SK-N-SH (cell line): ENCODE data around the gene LIN7C. TPM values are rescaled to one million over a fixed set of nuclear protein-coding genes. Genes with fewer than 3 reads are reported as not detected.
A peak's percentile ranks its signal among the peaks of the same experiment; 100 is the strongest.

Source experiments
- CTCF ChIA-PET: fragments of 300-600, 350-600 bp; formaldehyde crosslinking; extraction: SDS; loops from one replicate; lab custom pipeline; 2021; lab: Yijun Ruan, JAX
- POLR2A ChIA-PET: fragments of 350-600 bp; sonication (Branson Sonifier 250); formaldehyde crosslinking; extraction: SDS; loops from one replicate; lab custom pipeline; 2020; ENCODE audit warnings: antibody characterized with exemption, inconsistent platforms; lab: Yijun Ruan, JAX
- DNase-seq: peaks from one replicate; pipeline ENCODE4 v3.0.0; 2012
- H2AFZ ChIP-seq: fragments of 200-600 bp; sonication (generic); 2 replicates; pipeline ENCODE4 v1.8.1; 2016; ENCODE audit warnings: antibody characterized with exemption, mild to moderate bottlenecking, low read depth
- H3F3A ChIP-seq: fragments of 200-600 bp; sonication (generic); replicated peaks from 2 replicates; pipeline ENCODE3; 2016; ENCODE audit warnings: antibody characterized with exemption, mild to moderate bottlenecking; ENCODE audit not compliant: insufficient read depth
- H3K27ac ChIP-seq, 2 experiments: fragments of 200-500 bp in 1 of 2; fragments of 200-600 bp in 1 of 2; sonication (Bioruptor generic) in 1 of 2; sonication (generic), shearing (Covaris generic) in 1 of 2; 2 replicates each; pipeline versions ENCODE4 v1.5.1 to v1.6.1; 2014 to 2016; ENCODE audit warnings: low read depth in 2 of 2, inconsistent platforms in 1 of 2, low read length in 1 of 2, mild to moderate bottlenecking in 1 of 2, mixed read lengths in 1 of 2
- H3K27me3 ChIP-seq: fragments of 200-600 bp; sonication (generic), shearing (Covaris generic); 2 replicates; pipeline ENCODE4 v1.6.1; 2016; ENCODE audit warnings: mixed run types; ENCODE audit not compliant: insufficient read depth
- H3K36me3 ChIP-seq, 2 experiments: fragments of 200-500 bp in 1 of 2; fragments of 200-600 bp in 1 of 2; sonication (Bioruptor generic) in 1 of 2; sonication (generic) in 1 of 2; replicated peaks in 1 of 2; 2 replicates each; pipeline versions ENCODE3 to v1.5.1; 2014 to 2016; ENCODE audit warnings: low read length in 1 of 2, mild to moderate bottlenecking in 1 of 2; ENCODE audit not compliant: insufficient read depth in 2 of 2, control insufficient read depth in 1 of 2
- H3K4me1 ChIP-seq, 2 experiments: fragments of 200-500 bp in 1 of 2; fragments of 200-600 bp in 1 of 2; sonication (Bioruptor generic) in 1 of 2; sonication (generic), shearing (Covaris generic) in 1 of 2; 2 replicates each; pipeline versions ENCODE4 v1.5.1 to v1.6.1; 2014 to 2016; ENCODE audit warnings: low read depth in 1 of 2, low read length in 1 of 2, mixed run types in 1 of 2; ENCODE audit not compliant: insufficient read depth in 2 of 2, control insufficient read depth in 1 of 2
- H3K4me2 ChIP-seq: fragments of 200-600 bp; sonication (generic), shearing (Covaris generic); 2 replicates; pipeline ENCODE4 v1.6.1; 2017; ENCODE audit warnings: mixed run types
- H3K4me3 ChIP-seq, 2 experiments: fragments of 200-500 bp in 1 of 2; fragments of 200-600 bp in 1 of 2; sonication (Bioruptor generic) in 1 of 2; sonication (generic), shearing (Covaris generic) in 1 of 2; 2 replicates each; pipeline versions ENCODE4 v1.5.1 to v1.8.1; 2014 to 2016; ENCODE audit warnings: low read depth in 2 of 2, inconsistent platforms in 1 of 2, low read length in 1 of 2, mild to moderate bottlenecking in 1 of 2, mixed read lengths in 1 of 2, moderate library complexity in 1 of 2
- H3K79me2 ChIP-seq: fragments of 200-600 bp; sonication (generic); 2 replicates; pipeline ENCODE4 v1.8.1; 2017; ENCODE audit warnings: mild to moderate bottlenecking; ENCODE audit not compliant: insufficient read depth
- H3K9ac ChIP-seq: fragments of 200-600 bp; sonication (generic); 2 replicates; pipeline ENCODE4 v1.6.1; 2017; ENCODE audit warnings: mixed run types
- H3K9me2 ChIP-seq: fragments of 200-600 bp; sonication (generic); 2 replicates; pipeline ENCODE4 v1.6.1; 2017; ENCODE audit warnings: mixed run types
- H3K9me3 ChIP-seq: fragments of 200-600 bp; sonication (generic); 2 replicates; pipeline ENCODE4 v1.6.1; 2017; ENCODE audit warnings: mixed run types, mild to moderate bottlenecking, moderate library complexity
- H4K20me1 ChIP-seq: fragments of 200-600 bp; sonication (generic); 2 replicates; pipeline ENCODE4 v1.6.1; 2017; ENCODE audit warnings: mild to moderate bottlenecking, mixed run types; ENCODE audit not compliant: insufficient read depth
- CTCF ChIP-seq: fragments of 200-600 bp; sonication (generic); IDR thresholded peaks from 2 replicates; pipeline ENCODE4 v1.6.1; 2017; ENCODE audit warnings: antibody characterized with exemption, mild to moderate bottlenecking, moderate library complexity
- EP300 ChIP-seq, 2 experiments: IDR thresholded peaks; 2 replicates each; pipeline versions ENCODE4 v1.4.0 to v1.6.1; 2012; ENCODE audit warnings: borderline replicate concordance in 1 of 2, low read depth in 1 of 2, low read length in 1 of 2
- EZH2phosphoT487 ChIP-seq: fragments of 200-600 bp; sonication (generic); IDR thresholded peaks from 2 replicates; pipeline ENCODE4 v1.6.1; 2017; ENCODE audit warnings: low read depth, mixed run types, mild to moderate bottlenecking, antibody characterized with exemption, moderate library complexity, borderline replicate concordance
- FOSL2 ChIP-seq: IDR thresholded peaks from 2 replicates; pipeline ENCODE4 v1.4.0; 2012; ENCODE audit warnings: low read depth, mild to moderate bottlenecking, moderate library complexity, borderline replicate concordance
- FOXJ3 ChIP-seq: sonication (generic); formaldehyde crosslinking; IDR thresholded peaks from 2 replicates; pipeline ENCODE4 v1.5.1; 2020; ENCODE audit warnings: mild to moderate bottlenecking, missing genetic modification reagents
- GABPA ChIP-seq: IDR thresholded peaks from 2 replicates; pipeline ENCODE4 v1.4.0; 2012; ENCODE audit warnings: low read depth, mild to moderate bottlenecking
- MEF2A ChIP-seq: IDR thresholded peaks from 2 replicates; pipeline ENCODE4 v1.4.0; 2012; ENCODE audit warnings: low read depth, borderline replicate concordance
- MXI1 ChIP-seq: IDR thresholded peaks from 2 replicates; pipeline ENCODE4 v1.6.1; 2012; ENCODE audit warnings: mild to moderate bottlenecking, low read depth, low read length, improper control_type of control experiment
- NRF1 ChIP-seq: IDR thresholded peaks from 2 replicates; pipeline ENCODE4 v1.6.1; 2012; ENCODE audit warnings: low read depth, mild to moderate bottlenecking, low read length
- POLR2AphosphoS5 ChIP-seq: IDR thresholded peaks from 2 replicates; pipeline ENCODE4 v1.6.1; 2012; ENCODE audit warnings: low read depth, low read length
- RCOR1 ChIP-seq: fragments of 150-350 bp; IDR thresholded peaks from 2 replicates; pipeline ENCODE4 v1.6.1; 2017; ENCODE audit warnings: antibody characterized with exemption, low read length
- RXRA ChIP-seq: IDR thresholded peaks from 2 replicates; pipeline ENCODE4 v1.4.0; 2012; ENCODE audit warnings: low read depth, mild to moderate bottlenecking, borderline replicate concordance
- SIN3A ChIP-seq: IDR thresholded peaks from 2 replicates; pipeline ENCODE4 v1.6.1; 2012; ENCODE audit warnings: low read depth, mild to moderate bottlenecking, low read length, moderate library complexity, borderline replicate concordance
- TAF1 ChIP-seq: IDR thresholded peaks from 2 replicates; pipeline ENCODE4 v1.6.1; 2012; ENCODE audit warnings: low read depth, mild to moderate bottlenecking, low read length, moderate library complexity, borderline replicate concordance
- USF2 ChIP-seq: fragments of 150-350 bp; IDR thresholded peaks from 2 replicates; pipeline ENCODE4 v1.6.1; 2017; ENCODE audit warnings: antibody characterized with exemption, low read length, low read depth, borderline replicate concordance
- YY1 ChIP-seq: IDR thresholded peaks from 2 replicates; pipeline ENCODE4 v1.4.0; 2012; ENCODE audit warnings: low read depth, mild to moderate bottlenecking
- ZBTB33 ChIP-seq: IDR thresholded peaks from 2 replicates; pipeline ENCODE4 v1.4.0; 2012; ENCODE audit warnings: low read depth, borderline replicate concordance
- WGBS: methylation state at CpG from one replicate; pipeline ENCODE4 v1.1.6; 2017; ENCODE audit warnings: low lambda C conversion rate; 5-methylcytosine and 5-hydroxymethylcytosine counted together
- polyA plus RNA-seq, 3 experiments: library from polyadenylated mRNA; depleted of rRNA; stranded (reverse); fragments of >200 nt; gene quantifications; 2 replicates each; pipeline ENCODE4 v1.2.3, GENCODE V29; 2012
- TF ChIP-seq, protein P1 (sequence below): IDR thresholded peaks from 2 replicates; pipeline ENCODE4 v1.4.0; 2012; ENCODE audit warnings: low read depth

Gene LIN7C
- polyA plus RNA-seq, 1 of the 3 experiments (the other 2 are of a cell fraction): 7.3 TPM

DNA sequence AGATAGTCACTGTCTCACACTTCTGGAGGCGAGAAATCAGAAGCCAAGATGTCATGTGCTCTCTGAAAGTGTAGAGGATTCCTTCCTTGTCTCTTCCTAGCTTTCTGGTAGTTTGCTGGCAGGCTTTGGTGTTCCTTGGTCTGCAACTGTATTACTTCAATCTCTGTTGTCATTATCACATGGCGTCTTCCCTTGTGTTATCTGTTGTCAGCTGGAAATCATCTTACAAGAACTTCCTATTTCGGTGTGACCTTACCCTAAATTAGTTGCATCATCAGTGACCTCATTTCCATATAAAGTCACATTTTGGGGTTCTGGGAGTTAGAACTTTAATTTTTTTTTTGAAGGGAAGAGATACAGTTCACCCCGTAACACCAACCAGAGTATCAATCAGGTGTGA, 3.3 kb upstream of the LIN7C start:
- Histone ChIP-seq H3K4me1 (peaks cover 5 to 15% of the 10 kb centered on the region in 2 experiments; a peak in 3 of 4 replicates), H3K4me2 (no peak overlapping the region), H3K27ac (no peak overlapping the region), H3K9me3 (no peaks in the 10 kb centered on the region; the same call in 1 of the 2 replicates), H3K27me3 (no peaks in the 10 kb centered on the region), H3K79me2 (peaks cover 33% of the 10 kb centered on the region), H3K4me3 (no peak overlapping the region), H3F3A (no peaks in the 10 kb centered on the region), H4K20me1 (no peaks in the 10 kb centered on the region), H3K9ac (no peak overlapping the region), H2AFZ (no peak overlapping the region), H3K36me3 (peaks cover 0 to 9% of the 10 kb centered on the region in 2 experiments), H3K9me2 (no peaks in the 10 kb centered on the region)
- no peak for DNase-seq
- WGBS: 95% methylated on average over 4 of the region's 4 CpGs
- ChIA-PET CTCF (interaction anchor here (1.4 kb wide), 2 partner anchors 14 to 22 kb away, joined by 3 to 4 read pairs; no protein-coding TSS in a partner anchor), POLR2A (no interaction called here)
- TF ChIP-seq ZBTB33: no peak
- TF ChIP-seq FOXJ3 (CRISPR knock-in tag): no peak
- no peak for TF ChIP-seq RCOR1
- no peak for TF ChIP-seq EP300 (IDR thresholded peaks at IDR 0.05; ENCODE audit: borderline replicate concordance in 1 of 2, low read depth in 1 of 2, low read length in 1 of 2)
- TF ChIP-seq NRF1: no peak
- no peak for TF ChIP-seq CTCF

DNA sequence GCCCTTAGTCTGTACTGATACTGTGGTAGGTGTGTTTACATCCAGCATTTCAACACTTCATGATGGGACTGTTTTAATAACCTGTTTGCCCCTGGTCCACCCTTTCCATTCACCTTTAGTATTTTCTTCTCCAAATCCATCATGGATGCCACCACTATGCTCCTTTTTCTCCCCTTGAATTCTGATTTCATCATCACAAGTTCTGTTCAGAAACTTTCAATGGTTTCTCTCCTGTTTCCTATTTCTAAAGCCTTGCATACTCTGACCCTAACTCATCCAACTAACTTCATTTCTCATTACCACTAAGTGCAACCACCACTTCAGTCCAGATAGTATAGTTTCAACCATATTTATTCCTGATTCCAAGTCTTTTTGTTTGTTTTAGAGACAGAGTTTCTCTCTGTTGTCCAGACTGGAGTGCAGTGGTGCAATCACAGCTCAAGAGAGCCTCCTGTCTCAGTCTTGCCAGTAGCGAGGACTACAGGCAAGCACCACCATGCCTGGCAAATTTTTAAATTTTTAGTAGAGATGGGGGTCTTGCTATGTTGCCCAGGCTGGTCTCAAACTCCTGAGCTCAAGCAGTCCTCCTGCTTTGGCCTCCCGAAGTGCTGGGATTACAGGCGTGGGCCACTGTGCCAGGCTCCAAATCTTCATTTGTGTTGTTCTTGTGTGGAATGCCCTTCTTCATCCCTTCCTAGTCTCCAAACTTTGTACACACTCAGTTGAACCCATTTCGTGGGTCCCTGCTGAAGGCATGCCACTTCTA, 1.2 kb upstream of the LIN7C start:
- 97% methylated on average over 4 of the region's 4 CpGs for WGBS
- Histone ChIP-seq H3F3A (no peaks in the 10 kb centered on the region), H3K4me1 (peaks cover 5 to 20% of the 10 kb centered on the region in 2 experiments; a peak in 3 of 4 replicates), H3K79me2 (peaks cover 55% of the 10 kb centered on the region), H3K9ac (peak overlapping the region; percentile 88; the same call in 1 of the 2 replicates), H3K9me2 (no peaks in the 10 kb centered on the region), H3K4me3 (peak overlapping the region; percentile 93 to 95), H3K27ac (no peak overlapping the region), H3K9me3 (no peaks in the 10 kb centered on the region), H4K20me1 (no peaks in the 10 kb centered on the region), H3K36me3 (peaks cover 7 to 9% of the 10 kb centered on the region in 2 experiments), H3K27me3 (no peaks in the 10 kb centered on the region), H3K4me2 (peak overlapping the region; percentile 90), H2AFZ (peak overlapping the region; percentile 88; the same call in 1 of the 2 replicates)
- POLR2A ChIA-PET: interaction anchor here (0.6 kb wide), 2 partner anchors 10 to 191 kb away, joined by 3 to 4 read pairs; no protein-coding TSS in a partner anchor
- CTCF ChIA-PET: interaction anchor here (0.8 to 1.8 kb wide), 4 partner anchors 9 to 192 kb away, joined by 3 to 6 read pairs (median 3); no protein-coding TSS in a partner anchor
- DNase-seq: no peak
- no peak for TF ChIP-seq USF2
- no peak for TF ChIP-seq RCOR1
- TF ChIP-seq MEF2A: no peak
- TF ChIP-seq GABPA: no peak
- TF ChIP-seq YY1: no peak
- TF ChIP-seq, protein P1, sequence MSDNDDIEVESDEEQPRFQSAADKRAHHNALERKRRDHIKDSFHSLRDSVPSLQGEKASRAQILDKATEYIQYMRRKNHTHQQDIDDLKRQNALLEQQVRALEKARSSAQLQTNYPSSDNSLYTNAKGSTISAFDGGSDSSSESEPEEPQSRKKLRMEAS: no peak
- no peak for TF ChIP-seq FOSL2
- no peak for TF ChIP-seq POLR2AphosphoS5
- no peak for TF ChIP-seq TAF1
- no peak for TF ChIP-seq MXI1
- TF ChIP-seq EZH2phosphoT487: no peak
- TF ChIP-seq SIN3A: no peak
- no peak for TF ChIP-seq RXRA
- TF ChIP-seq CTCF: no peak
